ENCODE data around the gene ACLY.

ACLY gene

DNA sequence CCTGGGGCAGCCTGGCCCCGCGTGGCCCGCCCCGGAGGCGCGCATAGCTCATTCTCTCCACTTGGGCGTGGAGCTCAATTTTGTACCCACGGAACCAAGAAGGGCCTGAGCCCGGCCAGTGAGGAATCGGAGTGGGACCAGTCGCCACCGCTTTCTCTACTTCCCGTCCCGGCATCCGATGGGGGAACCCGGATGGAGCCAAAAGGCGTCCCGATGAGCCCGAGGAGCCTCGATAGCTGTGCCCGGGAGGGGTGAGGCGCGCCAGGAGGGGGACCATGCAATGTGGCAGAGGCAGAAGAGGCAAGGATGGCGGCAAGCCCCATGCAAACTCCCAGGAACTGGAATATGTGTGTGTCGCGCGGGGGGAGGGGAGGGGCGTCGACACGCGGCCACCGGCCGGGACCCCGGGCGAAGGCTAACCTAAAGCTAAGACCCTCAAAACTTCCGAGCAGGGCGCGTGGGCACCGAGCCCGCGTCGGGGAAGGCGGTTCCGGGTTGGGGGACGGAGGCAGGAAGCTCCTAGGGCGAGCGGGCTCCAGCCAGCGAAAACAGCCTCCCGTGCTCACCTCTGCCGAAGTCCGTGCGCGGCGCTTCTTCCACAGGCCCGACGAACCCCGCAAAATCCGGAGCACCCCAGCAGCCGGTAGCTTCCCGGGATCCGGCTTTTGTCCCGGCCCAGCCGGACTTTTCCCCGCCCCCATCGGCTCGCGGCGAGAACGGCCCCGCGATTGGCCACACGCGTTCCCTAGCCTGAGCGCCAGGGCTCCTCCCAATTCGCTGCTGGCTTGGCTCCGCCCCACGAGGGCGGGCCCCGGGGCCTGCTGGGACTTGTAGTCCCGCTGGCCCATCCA is at the start of gene ACLY:
ACLY (minus strand) TSS at position 638 of the 851 bp plus-strand sequence. CDS start 5,078 bp downstream, outside the sequence.
- peak; percentile 88 for DNase-seq

- no peak for DNase-seq
Measured at GRCh38 chr17:41967921-41968578, 49.3 kb upstream of the ACLY start.

DNA sequence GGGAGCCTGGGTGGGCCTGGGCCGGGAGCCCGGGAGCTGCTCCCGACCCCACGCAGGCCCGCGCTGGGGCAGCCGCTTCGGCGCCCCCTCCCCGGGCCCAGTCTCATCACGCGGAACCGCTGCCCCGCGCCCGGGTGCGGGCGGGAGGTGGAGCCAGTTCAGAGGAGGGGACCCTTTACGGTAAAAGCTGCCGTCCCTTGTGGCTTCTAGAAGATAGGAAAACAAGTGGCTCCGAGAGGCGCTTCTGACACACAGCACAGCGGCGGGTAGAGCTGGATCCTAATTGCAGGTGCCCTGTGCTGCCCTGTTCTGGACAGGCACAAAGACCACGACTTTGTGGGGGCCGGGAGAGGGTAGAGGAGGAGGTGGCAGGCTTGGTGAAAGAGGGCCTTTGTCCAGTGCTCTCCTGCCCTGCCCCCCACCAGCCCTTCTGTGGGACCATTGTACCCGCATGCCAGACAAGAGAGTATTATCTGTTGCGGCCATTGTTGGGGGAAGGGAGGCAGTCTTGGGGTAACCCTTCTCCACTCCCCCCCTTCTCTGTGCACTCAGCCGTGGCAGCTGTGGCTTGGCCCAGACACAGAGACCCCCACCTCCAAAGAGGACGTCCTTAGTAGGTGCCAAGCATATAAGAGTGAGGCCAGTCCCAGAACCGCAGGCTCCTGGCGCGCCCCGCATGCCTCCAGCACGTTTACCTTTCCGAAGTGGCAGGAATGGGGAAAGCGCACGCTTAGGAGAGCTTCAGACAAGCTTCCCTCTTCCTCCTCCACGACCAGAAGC is 48.6 kb upstream of the ACLY start:
- no peak for DNase-seq

DNA sequence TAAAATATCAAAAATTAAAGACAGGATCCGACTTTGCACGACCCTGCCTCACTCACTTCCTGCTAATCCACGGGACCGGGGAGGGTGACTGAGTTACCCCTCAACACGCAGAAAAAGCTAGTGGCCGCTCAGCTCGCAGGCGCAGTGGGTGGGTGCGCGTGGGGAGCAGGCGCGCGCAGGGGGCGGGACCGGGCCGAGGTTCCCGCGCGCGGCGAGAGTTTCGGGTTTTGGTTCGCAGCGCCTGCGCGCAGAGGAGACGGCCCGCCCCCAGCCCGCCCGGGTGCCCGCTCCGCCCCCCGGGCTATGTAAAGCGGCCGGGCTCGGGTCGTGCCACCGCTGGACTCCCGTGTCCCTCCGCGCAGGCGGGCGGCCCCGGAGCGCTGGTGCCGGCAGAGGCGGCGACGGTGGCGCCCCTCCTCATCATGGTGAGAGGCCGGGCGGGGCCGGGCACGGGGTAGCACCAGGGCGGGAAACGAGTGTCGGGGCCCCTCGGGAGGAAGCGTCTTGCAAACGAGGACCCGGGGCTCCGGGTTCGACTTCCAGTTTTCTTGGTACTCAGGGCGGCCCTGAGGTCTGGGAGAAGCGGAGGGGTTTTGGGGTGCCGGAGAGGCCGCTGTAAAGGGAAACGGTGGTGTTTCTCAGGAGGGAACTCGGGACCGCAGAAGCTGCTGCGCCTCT is 47.9 kb upstream of the ACLY start, which contains the start of gene CNP:
CNP (plus strand) TSS at position 333 of the 678 bp plus-strand sequence; CDS start at position 423, 90 bp downstream.
- DNase-seq, result peak; percentile 65

DNA sequence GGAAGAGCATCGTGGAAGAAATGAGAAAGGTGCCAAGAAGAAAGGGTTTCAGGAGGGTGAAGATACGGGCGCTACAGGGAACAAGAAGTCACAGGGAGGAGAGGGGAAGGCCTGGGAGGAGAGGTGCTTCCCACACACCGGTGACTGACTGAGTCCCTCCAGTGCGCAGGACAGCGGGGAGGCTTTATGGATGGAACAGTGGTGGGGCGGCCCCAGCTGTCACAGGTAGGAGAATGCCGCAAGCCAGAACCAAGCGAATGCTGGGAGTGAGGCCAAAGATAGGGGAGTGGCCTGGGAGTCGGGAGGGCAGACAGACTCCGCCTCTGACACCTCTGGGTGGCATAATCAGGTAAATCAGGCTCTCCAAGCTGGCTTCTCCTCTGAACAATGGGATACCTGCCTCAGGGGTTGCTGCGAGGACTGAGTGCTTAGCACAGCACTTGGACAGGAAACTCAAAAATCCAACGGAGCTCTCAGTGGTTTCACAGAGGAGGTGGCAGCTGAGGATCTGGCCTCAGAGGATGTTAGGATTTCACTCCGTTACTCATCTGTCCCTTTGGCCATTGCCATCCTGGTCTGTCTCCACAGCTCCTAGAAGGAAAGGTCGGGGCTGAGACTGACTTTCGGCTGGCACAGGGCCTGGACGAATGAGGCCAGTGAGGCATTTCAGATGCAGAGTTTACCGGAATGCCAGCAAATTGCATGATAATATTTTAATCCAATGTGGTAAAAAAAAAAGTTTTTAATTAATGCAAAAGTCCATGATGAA is 47.1 kb upstream of the ACLY start:
- DNase-seq, result peak; percentile 94

DNA sequence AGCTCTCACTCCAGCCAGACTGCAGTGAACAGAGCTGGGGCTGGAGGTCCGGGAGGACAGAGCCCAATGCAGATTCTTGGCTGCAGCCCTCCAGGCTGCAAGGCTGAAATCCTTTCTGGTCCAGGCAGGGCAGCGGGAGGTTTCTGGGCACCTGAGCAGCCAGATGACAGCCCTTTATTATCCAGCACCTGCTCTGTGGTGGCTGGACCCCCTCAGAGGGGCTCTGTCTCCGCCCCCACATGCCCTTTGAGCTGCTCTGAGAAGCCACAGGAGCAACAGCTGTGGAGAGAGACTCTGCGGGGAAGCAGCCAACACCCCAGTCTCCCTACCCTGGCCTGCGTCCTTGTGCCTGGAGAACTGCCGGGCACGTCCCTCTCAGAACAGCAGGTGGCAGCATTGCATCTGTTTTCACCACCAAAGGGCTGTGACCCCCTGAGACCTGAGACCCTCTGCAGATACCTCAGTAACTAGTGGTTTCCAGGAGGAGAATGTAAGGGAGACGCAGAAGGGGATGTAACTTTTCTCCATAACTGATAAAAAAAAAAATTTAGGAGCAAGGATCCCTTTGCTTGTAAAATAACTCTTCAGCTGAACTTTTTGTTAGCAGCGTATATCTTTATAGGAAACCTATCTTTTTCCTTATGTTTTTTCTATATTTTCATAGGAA is 44.1 kb upstream of the ACLY start:
- peak; percentile 18 for DNase-seq

- no peak for DNase-seq
Measured at GRCh38 chr17:41962111-41962510, 43.4 kb upstream of the ACLY start.

GRCh38 chr17:41959336-41960095 is 40.8 kb upstream of the ACLY start:
- DNase-seq, result no peak

GRCh38 chr17:41959030-41959335 is 40.2 kb upstream of the ACLY start:
- DNase-seq, result no peak

DNA sequence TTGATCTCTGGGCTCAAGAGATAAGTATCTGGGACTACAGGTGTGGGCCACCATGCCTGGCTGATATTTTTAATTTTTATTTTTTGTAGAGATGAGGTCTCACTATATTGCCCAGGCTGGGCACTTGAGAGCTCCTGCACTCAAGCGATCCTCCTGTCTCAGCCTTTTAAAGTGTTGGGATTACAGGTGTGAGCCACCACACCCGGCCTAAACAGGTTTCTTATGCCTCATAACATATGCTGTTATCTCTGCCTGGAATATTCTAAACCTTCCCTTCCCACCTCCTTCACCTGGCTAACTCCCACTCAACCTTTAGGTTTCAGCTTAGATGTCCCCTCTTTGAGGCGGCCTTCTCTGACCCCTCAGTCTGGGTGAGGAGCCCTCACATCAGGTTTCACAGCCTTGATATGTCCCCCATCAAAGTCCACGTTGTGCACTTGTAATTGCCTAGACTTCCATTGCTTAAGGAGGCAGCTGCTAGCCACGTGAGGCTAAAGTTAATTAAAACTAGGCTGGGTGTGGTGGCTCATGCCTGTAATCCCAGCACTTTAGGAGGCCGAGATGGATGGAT is 39.2 kb upstream of the ACLY start:
- DNase-seq, result no peak

- DNase-seq, result no peak
Measured at GRCh38 chr17:41957031-41957868, 38.5 kb upstream of the ACLY start.

DNA sequence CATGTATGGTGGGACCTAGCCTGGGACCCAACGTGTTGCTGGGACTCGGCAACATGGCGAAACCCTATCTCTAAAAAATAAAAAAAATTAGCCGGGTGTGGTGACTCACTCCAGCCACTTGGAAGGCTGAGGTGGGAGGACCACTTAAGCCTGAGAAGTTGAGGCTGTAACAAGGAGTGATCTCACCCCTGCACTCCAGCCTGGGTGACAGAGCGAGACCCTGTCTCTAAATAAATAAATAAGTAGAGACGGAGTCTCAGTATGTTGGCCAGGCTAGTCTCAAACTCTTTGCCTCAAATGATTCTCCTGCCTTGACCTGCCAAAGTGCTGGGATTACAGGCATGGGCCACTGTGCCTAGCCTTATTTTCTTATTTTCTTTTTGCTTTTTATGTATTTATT is 37.8 kb upstream of the ACLY start:
- no peak for DNase-seq

GRCh38 chr17:41948762-41949460 is 30.2 kb upstream of the ACLY start:
- DNase-seq, result no peak

GRCh38 chr17:41944943-41945342 is 26.2 kb upstream of the ACLY start:
- no peak for DNase-seq

DNA sequence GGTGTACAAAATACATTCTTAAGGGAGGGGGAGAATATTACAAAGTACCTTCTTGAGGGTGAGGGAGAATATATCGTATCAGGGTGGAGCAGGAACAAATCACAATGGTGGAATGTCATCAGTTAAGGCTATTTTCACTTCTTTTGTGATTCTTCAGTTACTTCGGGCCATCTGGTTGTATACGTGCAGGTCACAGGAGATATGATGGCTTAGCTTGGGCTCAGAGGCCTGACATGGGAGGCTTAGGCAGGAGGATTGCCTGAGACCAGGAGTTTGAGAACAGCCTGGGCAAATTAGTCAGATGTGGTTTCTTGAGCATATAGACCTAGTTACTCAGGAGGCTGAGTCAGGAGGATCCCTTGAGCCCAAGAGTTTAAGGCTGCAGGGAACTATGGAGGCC is 24.7 kb upstream of the ACLY start:
- DNase-seq, result no peak

GRCh38 chr17:41942626-41943373 is 24.0 kb upstream of the ACLY start:
- no peak for DNase-seq

DNA sequence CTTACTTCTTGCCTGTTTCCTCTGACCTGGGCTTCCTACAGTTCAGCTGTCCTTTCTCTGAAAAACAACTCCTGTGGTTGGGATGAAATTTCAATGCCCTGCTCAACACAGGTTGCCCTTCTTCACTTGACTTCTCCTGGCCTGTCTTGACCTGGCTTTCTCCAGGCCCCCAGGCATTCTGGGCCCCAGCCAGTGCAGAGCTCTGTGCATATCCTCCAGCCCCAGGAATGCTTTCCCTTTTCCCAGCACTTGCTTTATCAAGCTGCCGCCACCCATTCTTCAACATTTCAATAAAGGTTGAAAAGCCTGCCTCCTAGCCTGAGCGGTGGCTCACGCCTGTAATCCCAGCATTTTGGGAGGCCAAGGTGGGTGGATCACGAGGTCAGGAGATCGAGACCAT is 22.4 kb upstream of the ACLY start:
- DNase-seq, result no peak

- DNase-seq, result no peak
Measured at GRCh38 chr17:41939693-41940090, 20.9 kb upstream of the ACLY start.

All from DMS79 (cell line).